IMR-90 (cell line): ENCODE results near the gene CAMKMT. TPM values are rescaled to one million over a fixed set of nuclear protein-coding genes. Genes with fewer than 3 reads are reported as not detected.

Source experiments
- ATAC-seq: fragments of 200-7000 bp; cut with Tn5 transposase; 2 replicates; pipeline ENCODE4 v1.9.1; 2020; ENCODE audit warnings: low read depth, mild to moderate bottlenecking, moderate library complexity
- BruUV-seq: library from RNA; stranded (reverse); fragments of 400-500 nt; replicated peaks from 2 replicates; lab custom pipeline; 2021; lab: Mats Ljungman, UMichigan
- CTCF ChIA-PET: fragments of 300-600 bp; formaldehyde crosslinking; extraction: SDS; loops from one replicate; lab custom pipeline; 2021; ENCODE audit warnings: antibody characterized with exemption; lab: Yijun Ruan, JAX
- POLR2A ChIA-PET: fragments of 300-600 bp; sonication (Branson Sonifier 250); formaldehyde crosslinking; loops from one replicate; lab custom pipeline; 2022; ENCODE audit warnings: antibody characterized with exemption; ENCODE audit not compliant: unreplicated experiment; lab: Charles Lee
- DNase-seq: peaks from one replicate; pipeline ENCODE4 v3.0.0; 2013
- H2AFZ ChIP-seq: replicated peaks from 2 replicates; pipeline ENCODE3; 2013; ENCODE audit warnings: low read length, mild to moderate bottlenecking; ENCODE audit not compliant: poor library complexity
- H2AK5ac ChIP-seq: 2 replicates; pipeline ENCODE4 v1.6.1; 2013; ENCODE audit warnings: low read depth, low read length, inconsistent platforms
- H2AK9ac ChIP-seq: replicated peaks from 2 replicates; pipeline ENCODE3; 2013; ENCODE audit warnings: mild to moderate bottlenecking, low read depth, low read length, moderate library complexity; ENCODE audit not compliant: poor library complexity
- H2BK120ac ChIP-seq: 2 replicates; pipeline ENCODE4 v1.6.1; 2013; ENCODE audit warnings: low read depth, low read length, inconsistent platforms
- H2BK15ac ChIP-seq: 3 replicates; pipeline ENCODE4 v1.6.1; 2013; ENCODE audit warnings: low read depth, low read length, inconsistent platforms
- H2BK20ac ChIP-seq: 2 replicates; pipeline ENCODE4 v1.6.1; 2013; ENCODE audit warnings: low read depth, mild to moderate bottlenecking, inconsistent platforms, low read length, moderate library complexity
- H2BK5ac ChIP-seq: 2 replicates; pipeline ENCODE4 v1.6.1; 2013; ENCODE audit warnings: mild to moderate bottlenecking, low read depth, low read length, inconsistent platforms; ENCODE audit not compliant: poor library complexity, severe bottlenecking
- H3K14ac ChIP-seq: replicated peaks from 2 replicates; pipeline ENCODE4 v1.6.1; 2013; ENCODE audit warnings: low read depth, low read length, inconsistent platforms
- H3K18ac ChIP-seq: 2 replicates; pipeline ENCODE4 v1.6.1; 2013; ENCODE audit warnings: low read depth, low read length, control low read depth
- H3K23ac ChIP-seq: 2 replicates; pipeline ENCODE4 v1.6.1; 2013; ENCODE audit warnings: low read depth, low read length, inconsistent platforms
- H3K27ac ChIP-seq: 2 replicates; pipeline ENCODE4 v1.5.1; 2013; ENCODE audit warnings: mild to moderate bottlenecking, control low read depth, low read length; ENCODE audit not compliant: insufficient read depth
- H3K27me3 ChIP-seq: 2 replicates; pipeline ENCODE4 v1.6.1; 2013; ENCODE audit warnings: low read length; ENCODE audit not compliant: control insufficient read depth, insufficient read depth
- H3K36me3 ChIP-seq: 2 replicates; pipeline ENCODE4 v1.6.1; 2013; ENCODE audit warnings: low read length, mixed read lengths; ENCODE audit not compliant: control insufficient read depth, insufficient read depth
- H3K4ac ChIP-seq: 2 replicates; pipeline ENCODE4 v1.6.1; 2013; ENCODE audit warnings: low read depth, low read length, inconsistent platforms
- H3K4me1 ChIP-seq: 2 replicates; pipeline ENCODE4 v1.6.1; 2013; ENCODE audit warnings: low read length, mixed read lengths; ENCODE audit not compliant: control insufficient read depth, insufficient read depth
- H3K4me2 ChIP-seq: 2 replicates; pipeline ENCODE4 v1.6.1; 2013; ENCODE audit warnings: low read depth, mild to moderate bottlenecking, control low read depth, low read length, moderate library complexity
- H3K4me3 ChIP-seq: 2 replicates; pipeline ENCODE4 v1.5.1; 2013; ENCODE audit warnings: low read depth, mild to moderate bottlenecking, control low read depth, low read length, moderate library complexity; ENCODE audit not compliant: insufficient read depth
- H3K56ac ChIP-seq: 2 replicates; pipeline ENCODE4 v1.6.1; 2013; ENCODE audit warnings: low read length, inconsistent platforms; ENCODE audit not compliant: insufficient read depth; ENCODE audit errors: extremely low read depth
- H3K79me1 ChIP-seq, 2 experiments: 2 replicates each; pipeline ENCODE4 v1.6.1; 2013; ENCODE audit warnings: low read length in 2 of 2, inconsistent platforms in 1 of 2, low read depth in 1 of 2
- H3K9ac ChIP-seq: 2 replicates; pipeline ENCODE4 v1.6.1; 2013; ENCODE audit warnings: low read depth, low read length, control low read depth
- H3K9me1 ChIP-seq: 2 replicates; pipeline ENCODE4 v1.6.1; 2013; ENCODE audit warnings: low read length, inconsistent platforms; ENCODE audit not compliant: insufficient read depth
- H3K9me3 ChIP-seq: 2 replicates; pipeline ENCODE4 v1.6.1; 2013; ENCODE audit warnings: low read length; ENCODE audit not compliant: control insufficient read depth, insufficient read depth
- H4K20me1 ChIP-seq: 2 replicates; pipeline ENCODE4 v1.6.1; 2013; ENCODE audit warnings: low read length, inconsistent platforms; ENCODE audit not compliant: insufficient read depth
- H4K5ac ChIP-seq: 2 replicates; pipeline ENCODE4 v1.6.1; 2013; ENCODE audit warnings: mild to moderate bottlenecking, low read depth, low read length, control low read depth
- H4K8ac ChIP-seq, 2 experiments: 2 replicates each; pipeline ENCODE4 v1.6.1; 2013; ENCODE audit warnings: low read depth in 2 of 2, low read length in 2 of 2, control low read depth in 1 of 2, inconsistent platforms in 1 of 2
- H4K91ac ChIP-seq: 2 replicates; pipeline ENCODE4 v1.6.1; 2013; ENCODE audit warnings: low read depth, low read length, inconsistent platforms; ENCODE audit not compliant: insufficient read depth
- BHLHE40 ChIP-seq: fragments of 150-350 bp; IDR thresholded peaks from 2 replicates; pipeline ENCODE4 v1.6.1; 2016; ENCODE audit warnings: mild to moderate bottlenecking, low read depth, low read length
- CEBPB ChIP-seq: IDR thresholded peaks from 2 replicates; pipeline ENCODE4 v1.6.1; 2012; ENCODE audit warnings: low read depth, low read length, improper control_type of control experiment
- CHD1 ChIP-seq: IDR thresholded peaks from 2 replicates; pipeline ENCODE4 v1.6.1; 2012; ENCODE audit warnings: low read depth, low read length, improper control_type of control experiment
- CTCF ChIP-seq: conservative IDR thresholded peaks from 2 replicates; pipeline ENCODE4 v1.5.1; 2012; ENCODE audit warnings: mild to moderate bottlenecking, low read depth, low read length, improper control_type of control experiment
- FOS ChIP-seq: fragments of 150-350 bp; IDR thresholded peaks from 2 replicates; pipeline ENCODE4 v1.6.1; 2016; ENCODE audit warnings: low read depth, low read length
- MAFK ChIP-seq: IDR thresholded peaks from 2 replicates; pipeline ENCODE4 v1.6.1; 2012; ENCODE audit warnings: low read depth, low read length, improper control_type of control experiment
- MAZ ChIP-seq: IDR thresholded peaks from 2 replicates; pipeline ENCODE4 v1.6.1; 2012; ENCODE audit warnings: low read depth, mild to moderate bottlenecking, low read length, improper control_type of control experiment, moderate library complexity, borderline replicate concordance
- MXI1 ChIP-seq: IDR thresholded peaks from 2 replicates; pipeline ENCODE4 v1.6.1; 2012; ENCODE audit warnings: low read depth, mild to moderate bottlenecking, low read length, moderate library complexity, borderline replicate concordance
- NFE2L2 ChIP-seq: fragments of 150-350 bp; IDR thresholded peaks from 2 replicates; pipeline ENCODE4 v1.6.1; 2016; ENCODE audit warnings: low read depth, mild to moderate bottlenecking, low read length
- POLR2A ChIP-seq: IDR thresholded peaks from 2 replicates; pipeline ENCODE4 v1.6.1; 2012; ENCODE audit warnings: mild to moderate bottlenecking, low read depth, low read length
- RAD21 ChIP-seq: IDR thresholded peaks from 2 replicates; pipeline ENCODE4 v1.6.1; 2012; ENCODE audit warnings: low read length, improper control_type of control experiment
- RCOR1 ChIP-seq: IDR thresholded peaks from 2 replicates; pipeline ENCODE4 v1.6.1; 2012; ENCODE audit warnings: mild to moderate bottlenecking, low read length, improper control_type of control experiment; ENCODE audit not compliant: insufficient replicate concordance
- SMC3 ChIP-seq: fragments of 150-350 bp; IDR thresholded peaks from 2 replicates; pipeline ENCODE4 v1.6.1; 2016; ENCODE audit warnings: low read depth, mild to moderate bottlenecking, antibody characterized with exemption, low read length, moderate library complexity
- WGBS, 2 experiments: methylation state at CpG; one replicate each; pipeline versions ENCODE4 v1.1.5 to v1.1.7; 2013; ENCODE audit warnings: missing lambda C conversion rate in 2 of 2; ENCODE audit not compliant: insufficient read length in 1 of 2; ENCODE audit errors: extremely low coverage in 2 of 2; 5-methylcytosine and 5-hydroxymethylcytosine counted together
- dilution Hi-C: fragments of 300-500 bp; cut with HindIII; formaldehyde crosslinking; loops from one replicate; pipeline ENCODE4 v1.14.3; 2018; ENCODE audit warnings: low sequenced_read_pairs; ENCODE audit not compliant: unreplicated experiment
- in situ Hi-C: fragments of 300-500 bp; cut with MboI; formaldehyde crosslinking; loops from 3 replicates; pipeline ENCODE4 v1.14.3; 2019; ENCODE audit warnings: low sequenced_read_pairs, inconsistent platforms, mixed read lengths
- intact Hi-C: fragments of 100-400 bp; cut with micrococcal nuclease; formaldehyde crosslinking; loops from 2 replicates; pipeline ENCODE4 v1.10.0; 2022
- polyA plus RNA-seq, 3 experiments: library from polyadenylated mRNA; depleted of rRNA; stranded (reverse); fragments of >200 nt; gene quantifications; 2 replicates each; pipeline ENCODE4 v1.2.3, GENCODE V29; 2012; ENCODE audit warnings: low replicate concordance in 1 of 3
- total RNA-seq: library from RNA; depleted of rRNA; stranded (reverse); fragments of >200 nt; gene quantifications from 2 replicates; pipeline ENCODE4 v1.2.3, GENCODE V29; 2012
- TF ChIP-seq, protein P1 (sequence below): fragments of 150-350 bp; IDR thresholded peaks from 2 replicates; pipeline ENCODE4 v1.6.1; 2016; ENCODE audit warnings: low read depth, mild to moderate bottlenecking, low read length, moderate library complexity, borderline replicate concordance
- TF ChIP-seq, protein P2 (sequence below): fragments of 150-350 bp; IDR thresholded peaks from 2 replicates; pipeline ENCODE4 v1.6.1; 2017; ENCODE audit warnings: mild to moderate bottlenecking, antibody characterized with exemption, low read length, low read depth

The CAMKMT gene
- total and polyA plus RNA-seq, 2 of the 4 experiments (the other 2 are of a cell fraction) = 4.4 to 6.8 TPM

DNA sequence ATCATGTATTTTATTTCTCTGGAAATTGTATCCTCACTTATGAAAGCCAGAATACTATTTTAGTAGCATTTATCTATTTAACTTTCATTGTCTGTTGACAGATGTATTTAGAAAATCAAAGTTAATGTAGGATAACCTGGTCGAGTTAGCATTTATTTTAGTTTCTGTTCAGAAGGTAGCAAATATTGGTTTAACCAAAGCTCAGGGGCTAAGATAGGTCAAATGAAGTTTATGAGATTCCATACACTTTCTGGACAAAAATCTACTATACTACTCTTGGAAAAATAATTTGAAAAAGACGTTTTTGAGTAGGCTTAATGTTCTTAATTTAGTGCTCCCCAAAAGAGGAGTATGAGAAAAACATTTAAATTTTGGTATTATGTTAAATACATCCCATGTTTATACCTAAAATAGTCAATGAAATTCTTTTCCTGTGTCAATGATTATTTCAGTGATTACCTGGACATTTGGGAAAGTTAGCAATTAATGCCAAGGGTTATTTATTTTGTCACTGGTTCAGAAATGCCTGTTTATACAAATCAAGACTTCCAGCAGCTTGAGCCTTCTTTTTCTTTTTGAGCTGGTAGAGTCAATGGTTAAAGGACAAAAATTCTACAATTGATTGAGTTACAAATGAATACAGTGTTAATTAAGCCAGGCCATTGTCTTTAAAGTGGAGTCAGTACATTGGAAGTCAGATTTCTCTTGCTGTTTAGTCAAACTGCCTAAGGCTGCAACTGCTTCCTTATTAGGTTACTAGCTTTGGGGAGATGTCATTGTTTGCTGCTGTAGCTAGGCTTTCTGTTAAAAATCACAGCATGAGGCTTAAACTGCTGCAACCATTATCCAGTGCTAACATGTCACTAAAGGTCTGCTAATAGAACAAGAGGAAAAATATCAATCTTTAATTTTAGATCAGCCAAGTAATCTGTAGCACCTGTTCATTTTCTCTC, 182.3 kb downstream of the CAMKMT start:
- Histone ChIP-seq H4K91ac (no peak overlapping the region), H2BK120ac (no peak overlapping the region), H3K14ac (no peak overlapping the region), H4K5ac (no peak overlapping the region), H2BK5ac (no peak overlapping the region), H2AK9ac (no peak overlapping the region), H3K18ac (no peak overlapping the region), H2AK5ac (no peak overlapping the region), H3K9ac (no peak overlapping the region), H2BK20ac (no peak overlapping the region), H2BK15ac (no peak overlapping the region), H3K9me1 (no peaks in the 10 kb centered on the region), H3K79me1 (no peaks in the 10 kb centered on the region), H3K4me3 (no peak overlapping the region), H3K27me3 (no peaks in the 10 kb centered on the region), H3K23ac (no peak overlapping the region), H3K36me3 (no peaks in the 10 kb centered on the region), H3K4ac (no peak overlapping the region), H4K20me1 (no peaks in the 10 kb centered on the region), H3K9me3 (no peaks in the 10 kb centered on the region), H3K4me2 (no peak overlapping the region), H3K27ac (no peak overlapping the region), H3K4me1 (peaks cover 1% of the 10 kb centered on the region; the same call in 1 of the 2 replicates), H3K56ac (no peak overlapping the region), H2AFZ (no peak overlapping the region), H4K8ac (no peak overlapping the region)
- intact Hi-C loops (no loop called here), in situ Hi-C loops (no loop called here), dilution Hi-C loops (no loop called here)
- DNase-seq (no peak), ATAC-seq (no peak)
- WGBS, 2 experiments = no CpG with 5 or more reads among the region's 2 CpGs
- CTCF ChIA-PET = no interaction called here
- BruUV-seq = no TSS peak
- POLR2A ChIA-PET = no interaction called here
- no peak for TF ChIP-seq CTCF
- TF ChIP-seq, protein P1, sequence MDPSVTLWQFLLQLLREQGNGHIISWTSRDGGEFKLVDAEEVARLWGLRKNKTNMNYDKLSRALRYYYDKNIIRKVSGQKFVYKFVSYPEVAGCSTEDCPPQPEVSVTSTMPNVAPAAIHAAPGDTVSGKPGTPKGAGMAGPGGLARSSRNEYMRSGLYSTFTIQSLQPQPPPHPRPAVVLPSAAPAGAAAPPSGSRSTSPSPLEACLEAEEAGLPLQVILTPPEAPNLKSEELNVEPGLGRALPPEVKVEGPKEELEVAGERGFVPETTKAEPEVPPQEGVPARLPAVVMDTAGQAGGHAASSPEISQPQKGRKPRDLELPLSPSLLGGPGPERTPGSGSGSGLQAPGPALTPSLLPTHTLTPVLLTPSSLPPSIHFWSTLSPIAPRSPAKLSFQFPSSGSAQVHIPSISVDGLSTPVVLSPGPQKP = no peak
- TF ChIP-seq RCOR1 = no peak
- TF ChIP-seq CEBPB = no peak
- no peak for TF ChIP-seq POLR2A
- TF ChIP-seq CHD1 = no peak
- TF ChIP-seq NFE2L2 = no peak
- TF ChIP-seq FOS = no peak
- TF ChIP-seq MAZ = no peak
- no peak for TF ChIP-seq MXI1
- no peak for TF ChIP-seq MAFK
- TF ChIP-seq, protein P2, sequence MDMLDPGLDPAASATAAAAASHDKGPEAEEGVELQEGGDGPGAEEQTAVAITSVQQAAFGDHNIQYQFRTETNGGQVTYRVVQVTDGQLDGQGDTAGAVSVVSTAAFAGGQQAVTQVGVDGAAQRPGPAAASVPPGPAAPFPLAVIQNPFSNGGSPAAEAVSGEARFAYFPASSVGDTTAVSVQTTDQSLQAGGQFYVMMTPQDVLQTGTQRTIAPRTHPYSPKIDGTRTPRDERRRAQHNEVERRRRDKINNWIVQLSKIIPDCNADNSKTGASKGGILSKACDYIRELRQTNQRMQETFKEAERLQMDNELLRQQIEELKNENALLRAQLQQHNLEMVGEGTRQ = no peak
- no peak for TF ChIP-seq BHLHE40
- no peak for TF ChIP-seq SMC3
- TF ChIP-seq RAD21 = no peak
